Ammon's horn (tissue), 1 donor: ENCODE measurements around the gene SH2B2.
A peak's percentile ranks its signal among the peaks of the same experiment; 100 is the strongest.

Source experiments
- DNase-seq: peaks from one replicate; pipeline ENCODE4 v3.0.0-alpha.2; 2016; ENCODE audit warnings: low spot score

The SH2B2 gene

GRCh38 chr7:102266541-102266940 is 20.1 kb upstream of the SH2B2 start:
- no peak for DNase-seq

GRCh38 chr7:102268635-102269034 is 18.0 kb upstream of the SH2B2 start:
- DNase-seq = no peak

DNA sequence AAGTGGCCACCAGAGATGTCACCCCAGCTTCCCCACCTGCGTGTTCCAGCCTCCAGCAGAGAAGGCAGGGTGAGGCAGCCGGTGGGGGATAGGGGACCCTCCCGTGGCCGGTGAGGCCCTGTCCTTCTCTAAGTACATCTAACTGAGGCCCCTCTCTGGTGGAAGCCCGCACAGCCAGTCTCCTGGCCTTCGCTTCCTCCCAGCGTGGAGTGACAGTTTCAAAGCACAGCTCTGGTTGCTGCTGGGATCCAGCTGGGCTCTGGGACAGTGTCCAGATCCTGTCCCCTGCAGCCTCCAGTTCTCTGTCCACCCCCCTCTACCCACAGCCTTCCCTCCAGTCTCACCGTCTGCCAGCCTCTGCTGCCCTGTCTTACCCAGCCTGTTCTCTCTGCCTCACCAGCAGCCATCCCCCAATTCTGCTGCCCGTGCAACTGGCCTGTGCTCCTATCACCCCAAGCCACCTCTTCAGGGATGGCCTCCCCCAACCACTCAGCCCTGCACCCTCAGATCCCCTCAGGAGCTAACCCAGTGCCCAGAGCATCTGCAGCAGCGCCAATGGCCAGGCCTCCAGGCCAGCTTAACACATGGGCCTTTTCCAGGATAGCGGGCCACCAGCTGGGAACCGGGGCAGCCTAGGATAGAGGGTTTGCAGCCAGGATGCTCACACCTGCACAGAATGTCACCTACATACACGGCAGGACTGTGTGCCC is 16.3 kb upstream of the SH2B2 start:
- peak; percentile 51 for DNase-seq

- no peak for DNase-seq
Measured at GRCh38 chr7:102271158-102271798, 15.4 kb upstream of the SH2B2 start.

- DNase-seq = peak; percentile 82
Measured at GRCh38 chr7:102272075-102272916, 14.4 kb upstream of the SH2B2 start.

DNA sequence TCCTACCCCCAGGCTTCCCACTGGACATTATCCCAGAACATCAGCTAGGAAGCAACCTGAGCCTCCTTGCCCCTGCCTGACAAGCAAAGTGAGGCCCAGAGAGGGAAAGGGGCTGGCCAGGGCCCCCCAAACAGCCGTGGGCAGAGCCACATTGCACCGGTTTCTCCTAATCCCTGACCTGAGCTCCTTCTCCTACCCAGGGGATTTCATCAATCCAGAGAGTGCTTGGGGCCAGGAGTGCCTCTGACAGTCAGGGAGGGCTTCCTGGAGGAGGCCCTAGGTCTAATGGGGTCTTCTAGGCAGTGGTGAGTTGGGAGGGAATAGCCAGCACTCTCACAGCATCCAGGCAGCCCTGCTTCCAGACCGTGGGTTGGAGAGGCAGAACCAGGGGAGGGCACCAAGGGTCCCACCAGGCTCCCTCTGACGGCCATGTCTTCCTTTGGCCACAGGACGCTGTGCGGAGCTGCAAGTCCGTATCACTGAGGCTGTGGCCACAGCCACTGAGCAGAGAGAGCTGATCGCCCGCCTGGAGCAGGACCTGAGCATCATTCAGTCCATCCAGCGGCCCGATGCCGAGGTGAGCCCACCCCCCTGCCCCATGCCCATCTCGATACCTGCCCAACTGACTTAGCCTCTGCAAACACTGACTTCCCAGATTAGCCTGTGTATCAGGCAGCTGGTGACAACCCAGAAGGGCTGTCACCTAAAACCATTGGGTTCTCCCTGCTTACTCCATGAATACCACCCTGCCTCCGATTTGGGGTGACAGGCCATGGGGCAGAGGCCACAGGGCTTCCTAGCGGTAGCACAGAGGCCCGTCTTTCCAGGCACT is 13.5 kb upstream of the SH2B2 start:
- DNase-seq = no peak

- DNase-seq = no peak
Measured at GRCh38 chr7:102273749-102274712, 12.6 kb upstream of the SH2B2 start.

- DNase-seq = no peak
Measured at GRCh38 chr7:102275123-102275703, 11.5 kb upstream of the SH2B2 start.

DNA sequence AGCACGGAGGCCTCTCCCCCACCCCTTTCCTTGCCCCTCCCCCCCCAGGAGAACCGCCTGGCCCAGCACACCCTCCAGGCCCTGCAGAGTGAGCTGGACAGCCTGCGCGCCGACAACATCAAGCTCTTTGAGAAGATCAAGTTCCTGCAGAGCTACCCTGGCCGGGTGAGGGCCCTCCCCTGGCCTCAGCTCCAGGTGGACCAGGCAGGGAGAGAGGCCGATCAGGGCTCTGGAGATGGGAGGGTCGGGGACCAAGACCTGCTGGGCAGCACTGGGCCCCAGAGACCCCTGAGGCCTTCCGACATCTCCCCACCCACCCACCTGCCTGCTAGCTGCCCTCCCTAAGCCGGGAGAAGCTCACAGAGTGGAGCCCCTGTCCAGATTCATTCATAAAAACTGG is 8.8 kb upstream of the SH2B2 start:
- DNase-seq = no peak

DNA sequence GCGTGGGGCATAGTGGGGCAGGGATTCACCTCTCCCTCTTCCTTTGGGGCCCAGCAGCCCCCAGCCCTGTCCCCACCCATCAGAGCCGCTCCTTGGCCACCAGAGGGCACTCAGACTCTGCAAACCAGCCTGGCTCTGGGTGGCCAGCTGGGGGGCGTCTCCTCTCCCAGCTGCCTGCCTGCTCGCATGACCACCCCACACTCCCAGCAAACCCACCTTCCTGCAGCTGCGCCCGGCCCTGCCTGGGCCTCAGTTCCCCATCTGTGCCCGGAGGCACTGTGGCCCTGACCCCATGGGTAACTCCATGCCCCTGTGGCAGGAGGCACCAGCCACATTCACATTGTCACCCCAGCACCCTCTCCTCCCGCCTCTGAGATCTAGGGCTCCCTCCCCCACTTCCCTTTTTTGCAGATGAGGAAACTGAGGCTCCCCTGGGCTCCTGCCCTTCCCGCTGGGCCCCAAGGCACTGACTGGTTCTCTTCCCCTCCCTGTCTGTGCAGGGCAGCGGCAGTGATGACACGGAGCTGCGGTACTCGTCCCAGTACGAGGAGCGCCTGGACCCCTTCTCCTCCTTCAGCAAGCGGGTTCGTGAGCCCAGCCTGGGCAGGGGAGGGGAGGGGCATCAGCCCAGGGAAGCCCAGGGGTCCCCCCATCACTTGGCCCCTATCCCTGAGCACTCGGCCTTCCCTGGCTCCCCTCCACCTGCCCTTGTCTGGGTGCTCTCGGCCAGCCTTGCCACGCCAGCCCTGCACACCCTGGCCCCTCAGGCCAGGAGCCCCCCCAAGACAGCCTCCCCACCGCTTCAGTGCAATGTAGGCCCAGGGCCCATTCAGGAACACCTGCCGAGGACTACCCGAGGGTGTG is 6.9 kb upstream of the SH2B2 start:
- DNase-seq = peak; percentile 70

DNA sequence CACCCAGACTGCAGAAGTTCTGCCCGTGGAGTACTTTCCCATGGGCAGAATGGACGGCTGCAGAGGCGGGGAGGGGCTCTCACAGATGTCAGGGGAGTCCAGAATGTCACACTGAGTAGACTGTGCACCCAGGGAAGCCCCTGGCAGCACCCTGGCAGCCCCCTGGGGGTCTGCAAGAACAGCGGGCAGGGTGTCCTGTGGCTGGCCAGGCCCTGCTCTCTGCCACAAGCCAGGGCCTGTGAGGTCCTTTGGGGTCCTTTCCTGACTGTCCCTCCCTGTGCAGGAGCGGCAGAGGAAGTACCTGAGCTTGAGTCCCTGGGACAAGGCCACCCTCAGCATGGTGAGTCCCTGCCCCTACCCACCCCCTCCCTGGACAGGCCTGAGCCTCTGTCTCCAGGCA is 6.1 kb upstream of the SH2B2 start:
- no peak for DNase-seq

DNA sequence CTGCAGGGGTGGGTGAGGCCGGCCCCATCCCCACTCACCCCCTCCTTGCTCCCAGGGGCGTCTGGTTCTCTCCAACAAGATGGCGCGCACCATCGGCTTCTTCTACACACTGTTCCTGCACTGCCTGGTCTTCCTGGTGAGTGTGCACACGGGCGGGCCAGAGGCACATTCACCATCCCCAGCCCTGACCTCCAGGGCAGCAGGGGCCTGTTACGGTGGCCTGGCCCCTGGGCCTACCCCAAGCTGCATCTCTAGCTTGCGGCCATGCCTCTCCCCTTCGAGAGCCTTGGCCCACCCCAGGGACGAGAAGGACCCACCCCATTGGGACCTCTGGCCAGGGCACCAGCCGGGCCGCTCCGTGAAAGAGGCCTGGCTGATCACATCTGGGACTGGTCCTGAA is 4.9 kb upstream of the SH2B2 start:
- DNase-seq = no peak

- DNase-seq = no peak
Measured at GRCh38 chr7:102282465-102283362, 4.0 kb upstream of the SH2B2 start.

DNA sequence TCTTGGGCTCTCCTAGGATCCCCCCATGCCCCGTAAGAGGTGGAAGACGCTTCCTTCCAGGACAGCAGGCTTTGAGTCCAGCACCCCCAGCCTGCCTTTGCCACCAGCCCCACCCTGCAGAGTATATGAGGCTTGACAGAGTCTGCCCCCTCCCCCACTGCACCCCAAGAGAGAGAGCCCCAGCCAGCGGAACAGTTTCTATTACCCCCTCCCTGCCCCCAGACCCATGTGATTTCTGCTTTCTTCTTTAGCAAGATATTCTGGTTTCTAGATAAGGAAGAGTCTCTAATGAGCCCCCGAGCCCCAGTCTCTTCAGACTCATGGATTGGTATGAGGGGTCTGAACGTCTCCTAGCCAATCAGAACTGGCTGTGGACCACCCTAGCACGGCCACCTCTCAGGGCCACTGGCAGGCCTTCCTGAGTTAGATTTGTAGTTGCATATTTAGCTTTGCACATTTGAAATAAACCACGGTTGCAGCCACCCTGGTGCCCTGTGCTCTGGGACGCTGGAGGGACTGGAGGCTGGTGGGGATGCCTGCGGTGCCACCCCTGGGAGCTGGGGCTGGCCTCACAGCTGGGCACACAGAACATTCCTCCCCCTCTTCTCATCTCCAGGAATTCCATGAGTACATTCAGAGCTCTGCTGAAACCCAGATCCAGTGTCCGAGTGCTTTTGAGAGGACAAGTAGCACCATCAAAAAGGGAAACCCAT is 3.0 kb upstream of the SH2B2 start:
- no peak for DNase-seq

- no peak for DNase-seq
Measured at GRCh38 chr7:102284399-102284798, 2.3 kb upstream of the SH2B2 start.

GRCh38 chr7:102284891-102285539 is 1.7 kb upstream of the SH2B2 start:
- peak; percentile 65 for DNase-seq

DNA sequence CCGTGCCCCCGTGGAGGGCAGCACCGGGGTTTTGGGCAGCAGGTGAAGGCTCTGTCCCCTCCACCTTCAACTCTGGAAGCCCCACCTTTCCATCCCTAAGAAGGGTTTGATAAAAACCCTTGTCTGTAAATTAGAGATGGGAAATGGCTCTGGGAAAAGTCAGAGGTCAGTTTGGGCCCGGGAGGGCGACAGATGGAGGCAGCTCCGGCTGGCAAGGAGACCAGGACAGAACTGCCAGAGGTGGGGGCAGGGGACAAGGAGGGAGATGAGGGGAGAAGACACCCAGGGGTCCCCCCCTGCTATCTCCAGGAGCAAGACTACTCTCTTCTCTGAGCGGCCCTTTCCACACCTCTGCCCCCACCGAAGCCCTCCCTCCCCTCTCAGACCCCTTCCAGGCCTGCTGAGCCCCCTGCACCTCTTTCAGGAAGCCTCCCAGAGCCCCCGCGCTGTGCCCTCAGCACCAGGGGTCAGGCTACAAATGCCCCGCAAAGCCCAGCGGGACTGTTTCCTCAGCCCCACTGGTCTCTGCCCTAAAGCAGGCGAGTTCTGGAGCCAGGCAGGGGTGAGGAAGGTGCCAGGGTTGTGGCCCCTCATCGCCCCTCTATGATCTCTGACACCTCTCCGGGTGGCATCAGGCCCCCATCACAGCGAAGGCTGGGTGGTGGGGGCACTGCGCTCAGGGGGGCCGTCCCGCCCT is 980 bp upstream of the SH2B2 start:
- no peak for DNase-seq
